ENCODE data around the gene C3orf49. TPM values are rescaled to one million over a fixed set of nuclear protein-coding genes. Genes with fewer than 3 reads are reported as not detected.

C3orf49 gene
- total RNA-seq, 1 donor from 2014 or later = not detected

GRCh38 chr3:63808633-63809032, 10.5 kb upstream of the C3orf49 start:
- no peaks in the 10 kb centered on the region for H3K27me3 ChIP-seq
- no peak overlapping the region for H3K4me3 ChIP-seq
- no peaks in the 10 kb centered on the region for H3K79me2 ChIP-seq (ENCODE audit: low read depth)
- no peak for TF ChIP-seq CTCF (IDR thresholded peaks at IDR 0.05)
- no peak for TF ChIP-seq EZH2phosphoT487 (IDR thresholded peaks at IDR 0.05)
- TF ChIP-seq EZH2 (IDR thresholded peaks at IDR 0.05) = no peak
- H3K27ac ChIP-seq = no peak overlapping the region
- no peaks in the 10 kb centered on the region for H3K9me3 ChIP-seq (ENCODE audit: low read depth)
- H3K9me3 Mint-ChIP-seq = peaks cover 5% of the 10 kb centered on the region
- no peak overlapping the region for H3K9ac ChIP-seq
- no peaks in the 10 kb centered on the region for H4K20me1 ChIP-seq (ENCODE audit: low read depth)
- H3K27me3 Mint-ChIP-seq (ENCODE audit: insufficient read depth, low read depth) = peaks cover 5% of the 10 kb centered on the region
- H3K4me1 Mint-ChIP-seq = peaks cover 15% of the 10 kb centered on the region
- no peaks in the 10 kb centered on the region for H3K36me3 ChIP-seq
- no peak overlapping the region for H3K4me3 Mint-ChIP-seq
- H3K4me1 ChIP-seq = peaks cover 16% of the 10 kb centered on the region
- no peaks in the 10 kb centered on the region for H3K36me3 Mint-ChIP-seq
- H3F3A ChIP-seq (ENCODE audit: low read depth) = no peaks in the 10 kb centered on the region
- no peak overlapping the region for H2AFZ ChIP-seq (replicated peaks)
- DNase-seq (ENCODE audit: low spot score) = no peak
- no peak overlapping the region for H3K4me2 ChIP-seq
- H3K27ac Mint-ChIP-seq = no peak overlapping the region

GRCh38 chr3:63809607-63810006, 9.5 kb upstream of the C3orf49 start:
- Mint-ChIP-seq H3K9me3 (peaks cover 5% of the 10 kb centered on the region), H3K27ac (no peak overlapping the region), H3K27me3 (ENCODE audit: insufficient read depth, low read depth) (peaks cover 5% of the 10 kb centered on the region), H3K36me3 (no peaks in the 10 kb centered on the region), H3K4me1 (peaks cover 25% of the 10 kb centered on the region), H3K4me3 (no peak overlapping the region)
- Histone ChIP-seq H3K4me1 (peaks cover 26% of the 10 kb centered on the region), H3K4me3 (no peak overlapping the region), H4K20me1 (ENCODE audit: low read depth) (no peaks in the 10 kb centered on the region), H3K4me2 (no peak overlapping the region), H3K27me3 (no peaks in the 10 kb centered on the region), H3K9ac (no peak overlapping the region), H3K79me2 (ENCODE audit: low read depth) (no peaks in the 10 kb centered on the region), H3K27ac (no peak overlapping the region), H3F3A (ENCODE audit: low read depth) (no peaks in the 10 kb centered on the region), H3K9me3 (ENCODE audit: low read depth) (no peaks in the 10 kb centered on the region), H3K36me3 (no peaks in the 10 kb centered on the region), H2AFZ (replicated peaks) (peak overlapping the region; percentile 19)
- no peak for TF ChIP-seq EZH2phosphoT487 (IDR thresholded peaks at IDR 0.05)
- TF ChIP-seq CTCF (IDR thresholded peaks at IDR 0.05) = no peak
- TF ChIP-seq EZH2 (IDR thresholded peaks at IDR 0.05) = no peak
- no peak for DNase-seq (ENCODE audit: low spot score)

- no peak overlapping the region for H3K4me3 ChIP-seq
Observed at GRCh38 chr3:63814237-63814636, 4.9 kb upstream of the C3orf49 start.

More at GRCh38 chr3:63814237-63814636, 4.9 kb upstream of the C3orf49 start:
- H3K9me3 Mint-ChIP-seq = no peaks in the 10 kb centered on the region
- Histone ChIP-seq H3K27me3 (no peaks in the 10 kb centered on the region), H3K4me2 (peak overlapping the region; percentile 33), H3F3A (ENCODE audit: low read depth) (no peaks in the 10 kb centered on the region), H4K20me1 (ENCODE audit: low read depth) (no peaks in the 10 kb centered on the region), H2AFZ (replicated peaks) (no peak overlapping the region), H3K27ac (no peak overlapping the region), H3K9me3 (ENCODE audit: low read depth) (no peaks in the 10 kb centered on the region), H3K4me1 (peaks cover 18% of the 10 kb centered on the region), H3K79me2 (ENCODE audit: low read depth) (no peaks in the 10 kb centered on the region), H3K9ac (no peak overlapping the region), H3K36me3 (no peaks in the 10 kb centered on the region)
- H3K27me3 Mint-ChIP-seq (ENCODE audit: insufficient read depth, low read depth) = peaks cover 5% of the 10 kb centered on the region
- peak; percentile 43 for DNase-seq (ENCODE audit: low spot score)
- peaks cover 33% of the 10 kb centered on the region for H3K4me1 Mint-ChIP-seq
- H3K4me3 Mint-ChIP-seq = peak overlapping the region; percentile 9
- peak overlapping the region; percentile 34 for H3K27ac Mint-ChIP-seq
- TF ChIP-seq CTCF (IDR thresholded peaks at IDR 0.05) (no peak), EZH2phosphoT487 (IDR thresholded peaks at IDR 0.05) (no peak), EZH2 (IDR thresholded peaks at IDR 0.05) (no peak)
- peaks cover 3% of the 10 kb centered on the region for H3K36me3 Mint-ChIP-seq
